GM12801 (cell line): ENCODE data around the gene PTPRCAP.

ENCODE experiments used
- TF ChIP-seq, protein P1 (sequence below): IDR thresholded peaks from one replicate; pipeline ENCODE4 v1.5.1; 2011; ENCODE audit warnings: control low read depth; ENCODE audit not compliant: insufficient read length; ENCODE audit errors: extremely low read depth

Gene PTPRCAP

DNA sequence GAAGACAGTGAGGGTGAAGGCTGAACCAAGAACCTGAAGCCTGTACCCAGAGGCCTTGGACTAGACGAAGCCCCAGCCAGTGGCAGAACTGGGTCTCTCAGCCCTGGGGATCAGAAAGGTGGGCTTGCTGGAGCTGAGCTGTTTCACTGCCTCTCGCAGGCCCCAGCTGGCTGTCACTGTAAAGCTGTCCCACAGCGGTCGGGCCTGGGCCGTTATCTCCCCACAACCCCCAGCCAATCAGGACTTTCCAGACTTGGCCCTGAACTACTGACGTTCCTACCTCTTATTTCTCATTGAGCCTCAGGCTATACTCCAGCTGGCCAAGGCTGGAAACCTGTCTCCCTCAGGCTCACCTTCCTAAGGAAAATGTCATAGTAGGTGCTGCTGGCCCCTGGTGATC lies 39.9 kb downstream of the PTPRCAP start:
- TF ChIP-seq, protein P1, sequence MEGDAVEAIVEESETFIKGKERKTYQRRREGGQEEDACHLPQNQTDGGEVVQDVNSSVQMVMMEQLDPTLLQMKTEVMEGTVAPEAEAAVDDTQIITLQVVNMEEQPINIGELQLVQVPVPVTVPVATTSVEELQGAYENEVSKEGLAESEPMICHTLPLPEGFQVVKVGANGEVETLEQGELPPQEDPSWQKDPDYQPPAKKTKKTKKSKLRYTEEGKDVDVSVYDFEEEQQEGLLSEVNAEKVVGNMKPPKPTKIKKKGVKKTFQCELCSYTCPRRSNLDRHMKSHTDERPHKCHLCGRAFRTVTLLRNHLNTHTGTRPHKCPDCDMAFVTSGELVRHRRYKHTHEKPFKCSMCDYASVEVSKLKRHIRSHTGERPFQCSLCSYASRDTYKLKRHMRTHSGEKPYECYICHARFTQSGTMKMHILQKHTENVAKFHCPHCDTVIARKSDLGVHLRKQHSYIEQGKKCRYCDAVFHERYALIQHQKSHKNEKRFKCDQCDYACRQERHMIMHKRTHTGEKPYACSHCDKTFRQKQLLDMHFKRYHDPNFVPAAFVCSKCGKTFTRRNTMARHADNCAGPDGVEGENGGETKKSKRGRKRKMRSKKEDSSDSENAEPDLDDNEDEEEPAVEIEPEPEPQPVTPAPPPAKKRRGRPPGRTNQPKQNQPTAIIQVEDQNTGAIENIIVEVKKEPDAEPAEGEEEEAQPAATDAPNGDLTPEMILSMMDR, result no peak

DNA sequence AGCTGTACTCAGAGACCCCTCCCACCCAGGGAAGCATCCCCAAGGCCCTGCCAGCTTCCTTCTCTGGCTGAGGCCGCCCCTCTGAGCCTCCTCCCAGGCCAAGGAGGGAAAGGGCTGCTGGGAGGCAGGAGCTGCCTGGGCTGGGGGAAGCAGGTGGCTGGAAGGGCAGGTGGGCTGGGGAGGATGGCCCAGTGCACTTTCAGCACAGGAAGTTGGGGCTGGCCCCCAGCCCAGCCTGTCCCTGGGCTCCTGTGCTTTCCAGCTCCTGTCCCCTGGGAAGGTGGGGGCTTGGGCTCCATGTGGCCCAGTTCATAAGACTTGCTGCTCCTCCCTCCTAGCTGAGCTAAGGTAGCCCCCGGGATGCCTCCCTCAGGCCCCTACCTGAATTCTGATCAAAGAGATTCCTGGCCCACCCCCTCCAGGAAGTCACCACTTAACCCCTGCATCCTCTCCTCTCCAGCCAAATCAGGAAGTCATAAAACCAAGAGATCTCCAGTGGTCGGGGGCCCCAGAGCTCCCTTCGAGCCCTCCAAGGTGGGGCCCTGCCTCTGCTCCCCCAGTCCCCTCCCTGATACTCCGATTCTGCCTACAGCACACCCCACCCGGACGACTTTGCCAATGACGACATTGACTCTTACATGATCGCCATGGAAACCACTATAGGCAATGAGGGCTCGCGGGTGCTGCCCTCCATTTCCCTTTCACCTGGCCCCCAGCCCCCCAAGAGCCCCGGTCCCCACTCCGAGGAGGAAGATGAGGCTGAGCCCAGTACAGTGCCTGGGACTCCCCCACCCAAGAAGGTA lies 40.7 kb downstream of the PTPRCAP start:
- TF ChIP-seq, protein P1, result no peak

DNA sequence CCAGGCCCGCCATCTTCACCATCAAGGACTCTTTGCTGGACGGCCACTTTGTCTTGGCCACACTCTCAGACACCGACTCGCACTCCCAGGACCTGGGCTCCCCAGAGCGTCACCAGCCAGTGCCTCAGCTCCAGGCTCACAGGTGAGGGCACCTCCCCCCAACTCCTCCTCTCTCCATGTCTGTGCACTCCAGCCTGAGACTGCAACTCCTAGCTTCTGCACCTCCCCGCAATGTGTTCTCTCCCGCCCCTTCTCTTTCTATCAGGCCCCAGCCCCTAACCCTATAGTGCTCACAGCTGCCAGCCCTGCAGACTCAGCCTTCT lies 41.3 kb downstream of the PTPRCAP start:
- TF ChIP-seq, protein P1, result no peak

DNA sequence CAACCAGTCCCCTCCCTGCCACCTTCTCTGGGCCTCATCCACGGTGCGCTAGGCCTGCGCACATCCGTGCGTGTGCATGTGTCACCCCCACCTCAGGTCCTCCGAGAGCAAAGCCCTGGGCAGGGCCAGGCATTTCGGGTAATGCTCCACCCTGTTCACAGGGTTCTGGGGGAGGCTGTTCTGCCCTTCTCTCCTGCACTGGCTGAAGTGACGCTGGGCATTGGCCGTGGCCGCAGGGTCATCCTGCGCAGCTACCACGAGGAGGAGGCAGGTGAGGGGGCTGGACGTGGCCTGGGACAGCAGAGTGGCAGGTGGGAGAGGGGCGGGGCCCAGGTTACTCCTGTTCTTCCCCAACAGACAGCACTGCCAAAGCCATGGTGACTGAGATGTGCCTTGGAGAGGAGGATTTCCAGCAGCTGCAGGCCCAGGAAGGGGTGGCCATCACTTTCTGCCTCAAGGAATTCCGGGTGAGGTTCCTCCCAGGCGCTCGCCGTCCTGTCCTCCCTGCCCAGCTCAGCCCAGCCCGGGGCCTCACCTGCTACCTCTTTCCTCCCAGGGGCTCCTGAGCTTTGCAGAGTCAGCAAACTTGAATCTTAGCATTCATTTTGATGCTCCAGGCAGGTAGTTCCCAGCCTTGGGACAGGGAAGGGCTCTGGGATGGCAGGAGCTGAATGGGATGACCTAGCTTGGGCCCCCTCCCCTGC lies 41.8 kb downstream of the PTPRCAP start:
- TF ChIP-seq, protein P1, result no peak

DNA sequence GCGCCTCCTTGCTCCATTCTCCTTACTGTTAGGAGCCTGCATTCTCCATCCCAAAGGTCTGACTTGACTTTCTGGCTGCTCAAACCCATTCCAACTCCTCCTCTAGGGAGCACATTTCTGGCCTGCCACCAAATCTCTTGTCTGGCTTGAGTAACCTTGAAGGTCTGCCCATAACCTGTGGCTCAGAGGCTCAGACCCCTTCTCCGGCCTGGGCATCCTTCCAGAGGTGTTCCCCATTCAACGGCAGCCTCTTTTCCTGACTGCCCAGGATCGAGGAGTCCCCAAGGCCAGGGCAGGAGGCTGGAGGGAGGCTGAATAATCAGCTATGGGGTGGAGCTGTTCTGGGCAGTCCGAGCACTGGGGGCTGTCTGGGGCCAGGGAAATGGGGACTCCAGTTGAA lies 43.5 kb downstream of the PTPRCAP start:
- TF ChIP-seq, protein P1, result no peak

DNA sequence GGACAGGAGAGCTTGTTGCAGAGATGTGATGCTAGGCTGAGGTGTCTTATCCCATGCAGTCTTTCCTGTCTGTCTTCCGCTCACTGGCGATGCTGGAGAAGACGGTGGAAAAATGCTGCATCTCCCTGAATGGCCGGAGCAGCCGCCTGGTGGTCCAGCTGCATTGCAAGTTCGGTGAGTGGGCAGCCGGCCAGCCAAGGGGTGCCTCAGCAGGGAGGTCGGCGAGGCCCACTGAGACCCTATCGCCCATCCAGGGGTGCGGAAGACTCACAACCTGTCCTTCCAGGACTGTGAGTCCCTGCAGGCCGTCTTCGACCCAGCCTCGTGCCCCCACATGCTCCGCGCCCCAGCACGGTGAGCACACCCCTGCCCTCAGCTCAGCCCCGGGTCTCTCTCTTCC lies 44.0 kb downstream of the PTPRCAP start:
- TF ChIP-seq, protein P1, result no peak

DNA sequence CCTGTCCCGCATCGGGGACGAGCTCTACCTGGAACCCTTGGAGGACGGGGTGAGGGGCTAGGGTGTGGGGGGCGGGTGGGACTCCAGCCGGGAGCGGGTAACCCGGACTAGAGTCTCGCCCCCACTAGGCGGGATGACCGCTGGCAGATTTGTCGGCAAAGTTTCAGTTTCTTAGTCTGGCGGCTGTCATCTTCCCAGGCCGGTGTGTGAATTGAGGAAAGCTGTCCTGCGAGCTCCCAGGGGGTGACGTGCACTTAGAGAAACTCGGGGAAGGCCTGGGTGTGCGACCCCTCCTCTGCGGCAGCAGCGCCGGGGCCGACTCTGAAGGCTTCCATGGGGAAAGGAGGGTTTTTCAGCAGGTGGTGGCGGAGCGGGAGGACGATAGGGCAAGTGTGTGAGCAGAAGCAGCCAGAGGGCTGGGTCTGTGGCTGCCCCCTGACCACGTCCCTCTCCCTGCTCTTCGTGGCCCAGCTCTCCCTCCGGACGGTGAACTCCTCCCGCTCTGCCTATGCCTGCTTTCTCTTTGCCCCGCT lies 45.2 kb downstream of the PTPRCAP start:
- TF ChIP-seq, protein P1, result no peak
